NOMO-1 treated with dmso at 0.1 percent for 144 hours (cell line): ENCODE measurements around the gene PYY.

ENCODE experiments used
- DNase-seq: peaks from one replicate; lab custom pipeline; 2025; ENCODE audit not compliant: unreplicated experiment; lab: John Stamatoyannopoulos, UW

PYY gene

DNA sequence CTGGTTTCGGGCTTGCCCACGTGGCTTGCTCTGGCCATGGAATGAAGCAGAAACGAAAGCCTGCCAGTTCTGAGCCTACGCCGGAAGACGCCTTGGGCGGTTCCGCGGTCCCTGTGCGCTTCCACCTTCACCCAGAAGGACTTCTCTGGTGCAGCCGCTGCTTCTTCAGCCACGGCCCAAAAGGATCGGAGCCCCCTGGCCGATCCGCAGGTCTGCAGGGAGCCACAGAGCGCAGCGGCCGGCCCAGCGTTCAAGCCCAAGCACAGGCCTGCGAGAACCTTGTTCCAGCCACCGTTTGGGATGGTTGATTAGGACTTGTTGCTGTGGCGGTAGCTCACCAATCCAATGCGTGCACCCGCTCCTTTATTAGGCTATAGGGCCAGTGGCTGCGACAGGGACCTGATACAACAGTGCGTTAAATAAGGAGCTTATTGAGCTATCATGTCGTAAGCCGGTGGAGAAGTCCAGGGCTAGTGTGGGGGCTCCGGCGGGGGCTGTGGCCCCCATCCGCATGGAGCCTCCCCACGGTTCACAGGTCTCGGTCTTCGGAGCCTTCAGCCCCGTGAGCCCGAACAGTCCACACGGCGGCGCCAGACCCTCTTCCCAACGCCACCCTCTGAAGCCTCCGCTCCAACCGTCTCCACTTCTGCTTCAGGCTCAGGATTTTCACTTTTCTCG, 36.3 kb downstream of the PYY start:
- DNase-seq, result peak; percentile 66

DNA sequence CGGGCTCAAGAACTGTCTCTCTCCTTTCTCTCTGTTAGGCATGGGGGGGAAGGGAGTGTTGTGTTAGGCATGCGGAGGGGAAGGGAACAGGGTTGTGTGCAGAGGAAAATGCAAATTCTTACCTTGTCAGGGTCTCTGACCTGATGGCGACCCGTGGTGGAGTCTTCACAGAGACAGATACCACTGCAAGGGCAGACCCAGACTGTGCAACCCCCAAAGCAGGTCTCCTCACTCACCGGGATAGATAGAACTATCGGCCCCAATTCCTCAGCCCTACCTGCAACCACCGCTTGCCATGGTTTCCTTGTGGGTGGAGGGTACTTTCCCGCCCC, 36.8 kb downstream of the PYY start:
- DNase-seq, result no peak

DNA sequence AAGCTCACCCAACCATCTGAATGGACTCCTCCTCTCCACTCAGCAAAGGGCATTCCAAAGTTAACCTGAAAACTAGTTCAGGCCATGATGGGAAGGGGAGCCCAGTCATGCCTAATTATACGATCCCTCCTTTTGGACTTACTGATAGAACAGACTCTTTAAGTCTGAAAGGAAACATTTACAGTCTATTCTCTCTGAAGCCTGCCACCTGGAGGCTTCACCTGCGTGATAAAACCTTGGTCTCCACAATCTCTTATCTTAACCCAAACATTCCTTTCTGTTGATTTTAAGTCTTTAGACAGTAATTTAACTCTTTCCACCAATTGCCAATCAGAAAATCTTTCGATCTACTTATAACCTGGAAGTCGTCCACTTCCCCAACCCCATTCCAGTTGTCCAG, 37.4 kb downstream of the PYY start:
- no peak for DNase-seq

DNA sequence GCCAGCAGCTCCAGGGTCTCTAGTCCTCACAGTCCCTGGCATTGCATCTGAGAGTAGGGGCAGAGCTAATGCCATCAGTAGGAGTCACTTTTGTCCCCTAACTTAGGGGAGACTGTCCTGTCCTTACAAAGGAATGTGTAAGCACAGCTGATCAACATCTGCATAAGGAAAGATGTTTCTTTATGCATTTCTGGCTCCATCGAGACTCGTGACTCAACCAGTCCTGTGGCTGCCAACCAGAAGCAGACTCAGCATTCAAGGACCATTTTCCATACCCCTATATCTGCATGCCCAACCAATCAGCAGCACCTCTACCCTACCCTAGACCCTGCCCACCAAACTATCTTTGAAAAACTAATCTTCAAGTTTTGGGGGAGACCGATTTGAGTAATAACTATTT, 38.2 kb downstream of the PYY start:
- no peak for DNase-seq

DNA sequence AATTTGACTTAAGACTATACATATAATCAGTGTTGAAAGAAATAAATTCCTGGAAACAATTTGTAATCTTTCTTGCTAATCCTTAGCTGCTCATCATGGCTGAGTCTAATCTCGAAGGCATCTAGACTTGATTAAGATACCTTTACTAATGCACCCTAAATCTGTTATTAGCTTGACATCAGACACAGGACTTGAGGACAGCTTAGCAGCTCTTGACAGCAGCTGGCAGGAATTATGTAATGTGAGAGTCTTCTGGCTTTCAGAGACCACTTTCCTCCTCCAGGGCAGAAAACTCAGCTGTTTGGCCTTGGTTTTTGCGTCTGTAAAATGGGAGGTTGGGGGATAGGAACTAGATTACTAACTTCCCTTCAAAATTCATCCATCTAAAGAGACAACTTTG, 39.3 kb downstream of the PYY start:
- no peak for DNase-seq

DNA sequence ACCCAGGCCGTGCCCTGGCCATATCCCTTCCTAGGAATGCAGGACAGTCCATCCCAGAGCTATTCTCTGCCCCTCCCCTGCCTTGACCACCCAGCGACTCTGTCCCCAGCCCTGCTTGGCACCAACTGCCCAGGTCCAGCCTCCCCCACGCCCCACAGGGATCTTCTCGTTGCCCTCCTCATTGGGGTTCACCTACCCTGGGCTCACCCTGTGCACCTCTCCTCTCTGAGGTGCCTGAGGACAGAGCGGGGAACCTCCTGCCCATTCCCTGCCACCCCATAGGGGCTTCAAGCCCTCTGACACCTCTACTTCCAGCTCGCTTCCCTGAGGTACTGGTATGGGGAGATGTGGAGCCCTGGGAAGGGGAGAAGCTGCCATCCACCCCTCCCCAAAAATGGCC, 40.2 kb downstream of the PYY start:
- no peak for DNase-seq

DNA sequence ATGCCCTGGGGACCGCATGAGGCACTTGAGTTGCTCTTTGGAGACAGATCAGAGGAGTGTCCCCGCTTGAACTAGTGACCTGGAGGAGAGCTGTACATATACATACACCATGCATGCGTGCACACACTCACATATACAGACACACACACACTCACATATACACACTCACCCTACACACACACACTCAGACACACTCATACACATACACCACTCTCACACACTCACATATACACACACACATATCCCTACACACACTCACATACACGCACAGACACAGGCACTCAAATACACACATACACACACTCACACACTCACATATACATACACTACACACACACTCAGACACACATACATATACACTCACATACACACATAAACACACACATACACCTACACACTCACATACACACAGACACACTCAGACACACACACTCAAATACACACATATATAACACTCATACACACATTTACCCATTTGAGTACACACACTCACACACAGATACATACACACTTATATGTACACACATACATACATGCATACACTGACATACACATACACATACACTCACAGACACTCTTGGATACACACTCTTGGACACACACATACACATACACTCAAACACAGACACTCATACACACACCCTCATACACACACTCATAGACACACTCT, 41.0 kb downstream of the PYY start:
- DNase-seq, result no peak

DNA sequence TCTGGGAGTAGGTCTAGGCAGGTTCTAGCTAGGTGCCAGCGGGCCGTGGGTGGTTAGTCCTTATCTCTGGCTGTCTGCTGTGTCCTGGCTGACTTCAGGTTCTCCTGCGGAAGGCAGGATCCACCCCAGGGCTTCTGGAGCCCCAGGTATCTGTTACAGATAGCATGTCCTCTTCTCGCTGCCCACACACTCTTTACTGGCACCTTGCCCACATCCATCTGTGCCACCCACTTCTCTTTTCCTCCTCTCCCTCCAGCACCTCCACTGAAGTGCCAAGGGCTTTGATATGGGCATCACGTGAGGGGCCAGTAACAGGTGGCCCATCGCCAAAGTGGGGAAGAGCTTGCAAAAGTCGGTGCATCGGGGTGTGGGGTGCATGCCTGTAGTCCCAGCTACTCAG, 41.8 kb downstream of the PYY start:
- no peak for DNase-seq

DNA sequence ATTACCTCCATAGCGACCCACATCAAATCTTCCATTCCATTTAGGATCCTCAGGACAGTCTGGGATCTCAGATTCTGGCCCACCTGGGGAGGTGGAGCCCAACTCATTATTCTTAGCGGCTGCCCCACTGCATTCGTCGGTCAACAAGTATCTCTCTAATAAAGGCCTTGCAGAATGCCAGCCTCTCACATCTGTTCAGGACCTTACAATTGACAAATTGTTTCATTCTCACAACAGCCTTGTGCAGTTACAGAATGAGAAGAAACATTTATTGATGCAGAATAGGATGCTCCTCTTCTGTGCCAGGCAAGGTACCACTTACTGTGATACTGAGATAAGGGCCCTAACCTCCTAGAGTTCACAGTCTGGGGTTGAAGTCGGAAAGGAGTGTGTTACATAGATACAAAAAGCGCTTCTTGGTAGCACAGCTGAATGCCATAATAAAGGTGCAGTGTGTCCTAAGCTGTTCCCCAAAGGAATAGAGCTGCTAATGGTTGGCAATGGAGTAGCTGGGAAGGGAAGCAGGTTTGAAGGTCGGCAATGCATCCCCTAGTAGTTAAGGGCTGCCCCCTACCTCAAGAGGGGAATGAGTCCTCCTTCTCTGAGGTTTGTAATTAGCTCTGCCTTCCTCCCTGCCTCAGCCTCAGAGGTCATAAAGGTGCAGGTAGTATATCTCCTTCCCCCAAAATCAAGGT, 44.1 kb downstream of the PYY start:
- no peak for DNase-seq

DNA sequence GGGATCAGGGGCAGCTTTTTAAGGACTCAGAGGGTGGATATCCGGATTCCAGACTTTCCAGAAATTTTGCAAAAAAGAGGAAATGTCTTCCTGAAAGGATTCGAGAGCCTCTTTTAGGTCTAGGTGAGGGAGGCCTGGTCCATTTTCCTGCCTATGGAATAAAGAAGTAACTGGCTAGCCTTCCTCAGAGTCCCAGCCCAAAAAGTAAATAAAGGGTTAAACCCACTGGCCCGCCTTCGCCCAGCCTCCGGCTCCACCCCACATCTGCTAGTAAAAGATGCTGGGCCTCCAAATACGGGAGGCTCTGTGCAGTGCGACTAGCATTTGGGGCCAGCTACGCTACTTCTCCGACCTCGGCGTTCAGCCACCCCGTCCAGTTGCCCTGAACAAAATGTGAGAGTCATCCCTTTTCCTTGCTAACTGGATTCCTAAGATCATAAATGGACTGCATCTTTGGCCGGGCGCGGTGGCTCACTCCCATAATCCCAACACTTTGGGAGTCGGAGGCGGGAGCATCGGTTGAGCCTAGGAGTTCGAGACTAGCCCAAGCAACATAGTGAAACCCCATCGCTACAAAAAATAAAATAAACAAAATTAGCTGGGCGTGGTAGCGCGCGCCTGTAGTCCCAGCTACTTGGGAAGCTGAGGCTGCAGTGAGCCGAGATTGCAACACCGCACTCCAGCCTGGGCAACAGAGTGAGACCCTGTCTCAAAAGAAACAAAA, 45.6 kb downstream of the PYY start:
- DNase-seq, result peak; percentile 35

DNA sequence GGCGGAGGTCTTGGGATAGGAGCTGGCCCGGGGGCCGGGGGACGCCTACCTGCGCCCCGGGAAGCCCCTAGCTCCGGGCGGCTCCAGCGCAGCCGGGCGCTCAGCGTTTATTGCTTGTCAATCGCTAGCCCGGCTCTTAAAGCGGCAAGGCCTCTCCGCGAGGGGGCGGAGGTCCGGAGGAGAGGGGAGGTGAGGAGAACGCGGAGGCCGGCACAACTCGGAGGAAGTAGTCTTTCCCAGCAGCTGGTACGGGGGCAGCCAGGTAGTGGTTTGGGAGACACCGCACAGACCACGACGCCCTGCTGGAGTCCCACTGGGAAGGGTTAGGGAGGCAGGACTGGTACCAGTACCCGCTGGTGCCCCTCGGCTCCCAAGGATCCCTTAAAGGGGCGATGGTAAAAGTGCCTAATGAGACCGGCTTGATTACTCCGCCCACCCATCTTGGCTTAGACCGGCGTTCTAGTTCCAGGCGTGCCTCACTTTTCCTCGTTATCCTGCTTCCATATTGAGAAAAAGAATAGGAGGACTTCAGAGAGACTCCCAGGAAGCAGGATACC, 46.2 kb downstream of the PYY start, which contains the start of gene MPP2:
Gene MPP2 (minus strand): TSS at position 112 of the 557 bp plus-strand sequence. CDS start 3,076 bp downstream, outside the sequence.
- peak; percentile 43 for DNase-seq

DNA sequence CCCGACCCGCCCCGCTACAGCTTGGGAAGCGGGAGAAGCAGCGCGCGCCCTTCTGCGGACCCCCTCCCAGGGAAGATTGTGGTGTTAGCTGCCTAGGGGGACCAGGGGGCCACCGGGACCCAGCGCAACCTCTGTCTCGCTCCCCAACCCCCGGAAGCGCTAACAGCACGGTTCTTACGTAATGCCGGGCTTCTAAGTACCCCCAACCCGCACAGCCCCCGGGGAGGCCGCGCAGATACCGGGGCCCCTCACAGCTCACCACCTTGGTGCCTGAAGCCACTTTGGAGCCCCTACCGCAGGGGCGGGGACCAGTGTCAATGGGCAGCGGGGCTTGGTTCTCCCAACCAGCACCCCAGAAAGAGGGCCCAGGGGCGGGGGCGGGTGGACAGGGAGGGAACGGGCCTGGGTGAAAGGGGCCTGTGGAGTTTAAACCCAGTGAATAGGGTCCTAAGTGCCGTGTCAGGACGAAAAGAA, 46.8 kb downstream of the PYY start:
- no peak for DNase-seq

DNA sequence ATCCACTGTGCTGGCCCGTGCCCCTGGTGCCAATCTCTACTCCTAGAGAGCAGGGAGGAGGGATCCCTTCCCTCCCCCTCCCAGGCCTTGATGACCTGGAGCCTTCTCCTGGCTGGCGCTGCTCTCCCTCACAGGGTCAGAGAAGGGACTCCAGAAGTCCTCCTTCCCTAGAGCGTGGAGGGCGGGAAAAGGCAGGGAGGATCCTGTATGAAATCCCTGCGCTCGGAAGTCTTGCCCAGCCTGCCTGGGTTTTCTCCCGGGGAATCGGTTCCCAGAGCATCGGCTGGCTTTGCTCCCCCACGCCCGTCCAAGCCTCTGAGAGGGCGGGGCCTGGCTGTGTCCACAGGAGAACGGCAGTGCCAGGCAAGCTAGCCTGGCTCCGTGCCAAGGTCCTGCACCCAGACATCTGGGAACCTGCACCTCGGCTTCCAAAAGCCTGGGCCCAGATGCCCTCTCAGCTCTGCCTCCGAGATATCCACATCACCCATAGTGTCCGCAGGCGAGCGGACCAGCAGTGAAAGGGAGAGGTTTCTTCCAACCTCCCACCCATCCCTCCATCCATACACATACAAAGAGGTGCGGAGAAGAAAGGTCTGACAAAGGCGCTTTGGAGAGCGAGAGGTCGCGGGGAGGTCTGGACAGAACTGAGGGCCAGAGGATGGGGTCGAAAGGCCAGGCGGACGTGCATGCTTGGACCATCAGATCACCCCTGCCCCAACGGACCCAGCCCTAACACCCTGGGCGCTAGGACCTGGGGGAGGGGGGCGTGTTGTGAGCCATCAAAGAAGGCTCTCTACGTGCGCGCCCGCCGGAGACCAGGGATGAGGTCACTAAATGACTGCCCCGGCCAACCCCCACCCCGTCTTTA, 47.5 kb downstream of the PYY start:
- DNase-seq, result no peak

DNA sequence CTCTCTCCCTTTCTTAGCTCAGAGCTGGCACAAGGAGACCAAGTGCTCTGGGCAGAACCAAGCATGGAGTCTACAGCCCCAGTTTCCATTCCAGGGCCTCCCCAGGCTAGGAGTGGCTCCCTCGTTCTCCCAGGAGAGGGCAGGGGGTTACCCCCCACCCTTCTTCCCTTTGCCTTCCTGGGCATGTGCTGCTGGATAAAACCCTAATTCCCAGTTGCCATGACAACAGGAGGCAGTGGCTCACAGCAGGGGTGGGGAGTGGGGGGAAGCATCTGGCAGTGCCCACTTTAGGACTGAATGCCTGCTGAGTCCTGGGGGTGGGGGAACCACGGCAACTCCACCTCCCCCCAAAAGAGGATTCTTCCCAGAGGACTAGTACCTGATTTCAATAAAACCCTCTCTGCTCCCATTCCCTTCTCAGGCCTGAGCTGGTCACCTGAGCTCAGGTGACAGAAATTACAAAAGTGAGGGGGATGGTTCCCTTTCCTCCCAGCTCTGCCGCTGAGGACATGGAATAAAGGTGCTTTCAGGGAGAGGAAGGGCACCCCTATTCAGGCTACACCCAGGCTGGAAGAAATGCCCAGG, 48.2 kb downstream of the PYY start:
- DNase-seq, result no peak
